Measurements from ENCODE around the gene RCBTB2.
"Not testable (repeated sequence)": the region's sequence is repeated elsewhere in the genome, so short reads cannot be mapped to it uniquely, and the experiment has no call there.

DNA sequence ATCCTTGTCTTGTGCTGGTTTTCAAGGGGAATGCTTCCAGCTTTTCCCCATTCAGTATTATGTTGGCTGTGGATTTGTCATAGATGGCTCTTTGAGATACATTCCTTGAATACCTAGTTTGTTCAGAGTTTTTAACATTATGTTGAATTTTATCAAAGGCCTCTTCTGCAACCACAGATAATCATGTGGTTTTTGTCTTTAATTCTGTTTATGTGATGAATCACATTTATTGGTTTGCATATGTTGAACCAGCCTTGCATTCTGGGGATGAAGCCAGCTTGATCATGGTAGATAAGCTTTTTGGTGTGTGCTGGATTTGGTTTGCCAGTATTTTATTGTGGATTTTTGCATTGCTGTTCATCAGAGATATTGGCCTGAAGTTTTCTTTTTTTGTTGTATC lies 81.7 kb downstream of the RCBTB2 start:
- TF ChIP-seq POLR2A (IDR thresholded peaks at IDR 0.05): not testable (repeated sequence)
- TF ChIP-seq, protein P1, sequence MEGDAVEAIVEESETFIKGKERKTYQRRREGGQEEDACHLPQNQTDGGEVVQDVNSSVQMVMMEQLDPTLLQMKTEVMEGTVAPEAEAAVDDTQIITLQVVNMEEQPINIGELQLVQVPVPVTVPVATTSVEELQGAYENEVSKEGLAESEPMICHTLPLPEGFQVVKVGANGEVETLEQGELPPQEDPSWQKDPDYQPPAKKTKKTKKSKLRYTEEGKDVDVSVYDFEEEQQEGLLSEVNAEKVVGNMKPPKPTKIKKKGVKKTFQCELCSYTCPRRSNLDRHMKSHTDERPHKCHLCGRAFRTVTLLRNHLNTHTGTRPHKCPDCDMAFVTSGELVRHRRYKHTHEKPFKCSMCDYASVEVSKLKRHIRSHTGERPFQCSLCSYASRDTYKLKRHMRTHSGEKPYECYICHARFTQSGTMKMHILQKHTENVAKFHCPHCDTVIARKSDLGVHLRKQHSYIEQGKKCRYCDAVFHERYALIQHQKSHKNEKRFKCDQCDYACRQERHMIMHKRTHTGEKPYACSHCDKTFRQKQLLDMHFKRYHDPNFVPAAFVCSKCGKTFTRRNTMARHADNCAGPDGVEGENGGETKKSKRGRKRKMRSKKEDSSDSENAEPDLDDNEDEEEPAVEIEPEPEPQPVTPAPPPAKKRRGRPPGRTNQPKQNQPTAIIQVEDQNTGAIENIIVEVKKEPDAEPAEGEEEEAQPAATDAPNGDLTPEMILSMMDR (IDR thresholded peaks at IDR 0.05): not testable (repeated sequence)
